Measurements from ENCODE around the gene ARHGAP8. TPM values are rescaled to one million over a fixed set of nuclear protein-coding genes. Genes with fewer than 3 reads are reported as not detected.
"Not testable (repeated sequence)": the region's sequence is repeated elsewhere in the genome, so short reads cannot be mapped to it uniquely, and the experiment has no call there.

Gene ARHGAP8
- total RNA-seq, 2 experiments from 2014 or later = 0.30 to 0.37 TPM

DNA sequence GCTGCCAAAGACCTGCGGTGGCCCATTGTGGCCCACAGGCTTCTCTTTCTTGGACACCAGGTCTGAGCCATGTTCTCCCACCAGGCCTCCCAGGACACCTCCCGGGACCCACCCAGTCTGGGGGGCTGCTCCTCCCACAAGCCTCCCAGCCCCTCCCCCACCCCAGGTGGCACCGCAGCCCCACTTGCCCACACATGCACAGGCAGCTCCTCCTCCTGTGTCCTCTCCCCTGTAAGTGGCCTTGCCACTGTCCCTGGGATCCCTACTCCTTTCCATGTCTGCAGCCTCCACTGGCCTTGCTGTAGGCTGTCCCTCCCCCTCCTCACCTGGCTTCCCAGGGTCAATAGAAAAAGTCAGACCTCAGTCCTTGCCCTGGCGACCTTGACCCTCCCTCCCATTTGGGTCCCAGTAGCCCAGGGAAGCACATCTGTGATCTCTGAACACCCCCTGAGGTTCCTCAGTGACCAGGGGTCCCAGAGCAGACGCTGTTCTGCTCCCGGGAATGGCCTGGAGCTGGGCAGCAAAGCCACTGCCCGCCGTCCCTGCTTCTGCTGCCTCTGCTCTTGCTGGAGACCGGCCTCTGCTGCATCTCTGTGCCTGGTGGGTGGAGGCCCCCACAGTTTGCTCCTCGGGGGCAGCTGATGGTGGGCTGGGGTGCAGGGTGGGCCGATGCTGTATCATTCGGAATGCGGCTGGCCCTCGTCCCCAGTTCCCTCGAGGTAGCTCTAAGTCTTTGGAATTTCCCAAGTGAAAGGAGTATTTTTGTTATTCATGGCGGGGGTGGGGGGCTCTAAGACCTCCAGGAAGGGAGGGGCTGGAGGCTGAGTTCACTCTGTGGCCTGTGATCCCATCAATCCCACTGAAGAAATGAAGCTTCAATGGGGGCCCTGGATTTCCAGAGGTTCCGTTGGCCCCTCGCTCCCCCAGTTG lies 43.6 kb downstream of the ARHGAP8 start:
- no peak for DNase-seq
- POLR2A ChIA-PET = no interaction called here
- no peak overlapping the region for H3K4me3 Mint-ChIP-seq
- CTCF ChIA-PET = no interaction called here
- H3K27me3 Mint-ChIP-seq = no peaks in the 10 kb centered on the region
- H3K27ac Mint-ChIP-seq = no peak overlapping the region
- no peaks in the 10 kb centered on the region for H3K9me3 Mint-ChIP-seq
- H3K4me1 Mint-ChIP-seq = no peaks in the 10 kb centered on the region
- no peaks in the 10 kb centered on the region for H3K36me3 Mint-ChIP-seq (ENCODE audit: low read depth)

DNA sequence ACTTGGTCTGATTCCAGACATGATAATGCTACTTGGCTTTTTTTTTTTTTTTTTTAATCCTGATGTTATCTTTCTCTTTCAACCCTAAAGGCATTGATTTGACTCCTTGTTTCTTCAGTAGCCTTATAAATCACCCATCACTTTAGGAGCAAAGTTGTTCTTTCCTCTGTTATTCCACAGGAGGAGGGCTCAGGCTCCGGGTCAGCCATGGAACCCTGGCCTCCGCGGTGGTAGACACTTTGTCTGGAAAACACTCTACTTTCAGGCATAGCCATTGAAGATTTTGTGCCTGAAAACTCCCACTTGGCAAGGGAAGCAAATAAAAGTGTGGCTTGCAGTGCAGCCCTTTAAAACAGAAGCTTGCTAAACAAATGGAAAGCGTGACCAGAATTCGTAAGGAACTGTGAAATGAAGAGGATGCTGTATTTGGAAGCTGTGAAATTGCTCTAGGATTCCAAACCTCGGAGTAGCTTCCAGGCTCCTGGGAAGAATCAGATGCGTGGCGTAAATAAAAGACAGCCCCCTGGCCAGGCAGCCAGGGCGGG lies 44.9 kb downstream of the ARHGAP8 start:
- Mint-ChIP-seq H3K9me3 (no peaks in the 10 kb centered on the region), H3K4me3 (no peak overlapping the region), H3K4me1 (peaks cover 1% of the 10 kb centered on the region), H3K36me3 (ENCODE audit: low read depth) (no peaks in the 10 kb centered on the region), H3K27me3 (no peaks in the 10 kb centered on the region), H3K27ac (no peak overlapping the region)
- ChIA-PET CTCF (no interaction called here), POLR2A (interaction anchor here (0.7 kb wide), 1 partner anchor 24 kb away, joined by 3 read pairs; no protein-coding TSS in a partner anchor)
- no peak for DNase-seq

DNA sequence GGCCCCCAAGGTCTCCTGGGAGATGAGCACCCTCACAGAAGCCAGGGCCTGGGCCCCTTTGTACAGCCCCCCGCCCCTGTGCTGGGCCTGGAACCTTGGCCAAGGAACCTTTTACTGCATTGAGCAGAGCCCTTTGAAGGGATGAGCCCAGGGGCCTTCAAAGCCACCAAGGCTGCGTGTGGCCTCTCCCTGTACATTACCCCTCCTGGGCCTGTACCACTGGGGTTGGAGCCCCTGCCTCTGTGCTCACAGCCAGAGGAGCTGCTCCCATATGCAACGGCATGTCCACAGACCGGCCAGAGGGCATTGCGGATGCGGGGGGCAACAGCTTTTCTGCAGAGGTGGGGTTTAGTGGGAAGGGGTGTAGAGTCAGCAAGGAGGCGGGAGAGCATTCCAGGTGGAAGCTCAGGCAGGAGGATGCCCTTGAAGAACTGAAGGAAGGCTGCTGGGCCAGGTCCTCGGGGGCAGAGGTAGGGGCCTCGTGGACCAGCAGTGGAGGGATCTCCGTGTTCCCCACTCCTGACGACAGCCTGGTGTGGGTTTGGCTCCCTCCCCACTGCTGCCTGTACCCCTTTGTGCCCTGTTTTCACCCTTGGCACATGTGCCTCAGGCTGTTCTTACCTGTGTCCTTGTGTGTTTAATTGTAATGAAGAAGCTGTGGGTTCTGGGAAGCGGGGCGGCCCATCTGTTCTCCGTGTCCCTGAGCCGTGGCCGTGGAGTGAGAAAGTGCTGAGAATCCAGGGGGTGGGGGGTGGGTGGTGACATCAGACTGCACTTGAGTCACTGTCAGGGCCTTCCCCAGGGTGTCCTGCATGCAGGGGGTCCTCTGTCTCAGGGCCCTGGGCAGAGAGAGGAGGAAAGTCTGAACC lies 46.9 kb downstream of the ARHGAP8 start:
- no peaks in the 10 kb centered on the region for H3K36me3 Mint-ChIP-seq (ENCODE audit: low read depth)
- POLR2A ChIA-PET = no interaction called here

DNA sequence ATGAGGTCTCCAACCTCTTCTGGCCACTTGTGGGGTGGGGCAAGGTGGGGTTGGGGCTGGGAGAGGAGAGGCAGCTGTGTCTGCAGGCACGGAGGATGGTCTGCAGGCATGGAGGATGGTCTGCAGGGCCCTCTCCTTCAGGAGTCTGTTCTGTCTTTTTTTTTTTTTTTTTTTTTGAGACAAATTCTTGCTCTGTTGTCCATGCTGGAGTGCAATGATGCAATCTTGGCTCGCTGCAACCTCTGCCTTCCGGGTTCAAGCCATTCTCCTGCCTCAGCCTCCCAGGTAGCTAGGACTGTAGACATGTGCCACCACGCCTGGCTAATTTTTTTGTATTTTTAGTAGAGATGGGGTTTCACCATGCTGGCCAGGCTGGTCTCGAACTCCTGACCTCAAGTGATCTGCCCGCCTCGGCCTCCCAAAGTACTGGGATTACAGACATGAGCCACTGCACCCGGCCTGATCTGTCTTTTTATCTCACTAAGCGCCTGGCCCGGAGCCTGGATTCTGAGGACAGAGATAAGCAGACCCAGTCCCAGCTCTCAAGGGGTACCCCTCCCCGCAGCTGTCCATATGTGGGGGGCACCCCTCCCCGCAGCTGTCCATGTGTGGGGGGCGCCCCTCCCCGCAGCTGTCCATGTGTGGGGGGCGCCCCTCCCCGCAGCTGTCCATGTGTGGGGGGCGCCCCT lies 47.7 kb downstream of the ARHGAP8 start:
- CTCF ChIA-PET; H3K9me3 Mint-ChIP-seq; DNase-seq; H3K4me3 Mint-ChIP-seq; H3K36me3 Mint-ChIP-seq (ENCODE audit: low read depth); POLR2A ChIA-PET; H3K4me1 Mint-ChIP-seq; H3K27me3 Mint-ChIP-seq; H3K27ac Mint-ChIP-seq: not testable (repeated sequence)

More for the DNA sequence above, 46.9 kb downstream of the ARHGAP8 start:
- Mint-ChIP-seq H3K27me3 (no peaks in the 10 kb centered on the region), H3K9me3 (no peaks in the 10 kb centered on the region), H3K27ac (no peak overlapping the region), H3K4me1 (peaks cover 4% of the 10 kb centered on the region), H3K4me3 (no peak overlapping the region)
- CTCF ChIA-PET = interaction anchor here (0.6 kb wide), 1 partner anchor 118 kb away, joined by 4 read pairs; no protein-coding TSS in a partner anchor
- no peak for DNase-seq

DNA sequence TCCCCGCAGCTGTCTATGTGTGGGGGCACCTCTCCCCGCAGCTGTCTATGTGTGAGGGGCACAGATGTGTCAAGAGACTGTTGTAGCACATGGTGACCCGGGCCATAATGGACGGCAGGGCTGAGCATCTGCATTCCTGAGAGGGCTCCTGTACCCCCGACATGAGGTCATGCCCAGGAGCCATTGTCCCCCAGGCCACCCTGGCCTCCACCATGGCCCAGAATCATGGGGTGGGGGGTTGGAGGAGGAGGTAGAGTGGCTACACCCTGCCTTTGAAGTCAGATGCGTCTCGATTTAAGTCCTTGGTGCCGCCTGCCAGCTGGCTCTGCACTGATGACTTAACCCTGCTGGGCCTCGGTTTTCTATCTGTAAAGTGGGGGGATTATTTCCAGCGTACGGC lies 49.1 kb downstream of the ARHGAP8 start:
- no peak overlapping the region for H3K27ac Mint-ChIP-seq
- no peak overlapping the region for H3K4me3 Mint-ChIP-seq

DNA sequence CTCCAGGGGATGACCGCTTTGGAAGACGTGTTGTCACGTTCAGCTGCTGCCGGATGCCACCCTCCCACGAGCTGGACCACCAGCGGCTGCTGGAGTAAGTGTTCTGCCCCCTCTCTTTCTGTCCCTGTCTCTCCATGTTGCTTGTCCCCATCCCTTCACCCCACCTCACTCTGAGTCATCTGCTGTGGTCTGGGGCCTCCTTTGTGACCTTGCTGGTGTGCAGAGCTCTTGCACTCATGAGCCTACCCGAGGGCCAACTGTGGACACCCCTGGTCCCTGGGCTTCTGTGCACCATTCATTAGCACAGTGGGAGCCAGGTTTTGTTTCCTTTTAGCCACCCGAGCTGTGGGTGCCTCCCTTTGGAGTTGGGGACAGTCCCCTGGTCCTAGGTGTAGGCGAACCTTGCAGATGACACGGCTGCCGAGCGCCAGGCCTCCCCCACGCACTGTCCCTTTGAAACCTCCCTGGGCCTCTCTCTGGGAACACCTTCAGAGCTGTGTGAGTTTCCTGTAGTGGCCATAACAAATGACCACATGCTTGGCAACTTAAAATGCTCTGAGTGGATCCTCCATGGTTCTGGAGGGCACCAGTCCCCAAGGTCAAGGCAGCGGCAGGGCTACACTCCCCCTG lies 49.8 kb downstream of the ARHGAP8 start:
- POLR2A ChIA-PET = no interaction called here
- CTCF ChIA-PET = no interaction called here
- DNase-seq = no peak
- Mint-ChIP-seq H3K9me3 (no peaks in the 10 kb centered on the region), H3K4me1 (peaks cover 4% of the 10 kb centered on the region), H3K4me3 (no peak overlapping the region), H3K27me3 (no peaks in the 10 kb centered on the region), H3K36me3 (ENCODE audit: low read depth) (no peaks in the 10 kb centered on the region), H3K27ac (no peak overlapping the region)

More for the DNA sequence above, 49.1 kb downstream of the ARHGAP8 start:
- H3K27me3 Mint-ChIP-seq = no peaks in the 10 kb centered on the region
- no peak for DNase-seq
- H3K9me3 Mint-ChIP-seq = no peaks in the 10 kb centered on the region
- H3K4me1 Mint-ChIP-seq = peaks cover 4% of the 10 kb centered on the region
- ChIA-PET CTCF (no interaction called here), POLR2A (no interaction called here)
- no peaks in the 10 kb centered on the region for H3K36me3 Mint-ChIP-seq (ENCODE audit: low read depth)

DNA sequence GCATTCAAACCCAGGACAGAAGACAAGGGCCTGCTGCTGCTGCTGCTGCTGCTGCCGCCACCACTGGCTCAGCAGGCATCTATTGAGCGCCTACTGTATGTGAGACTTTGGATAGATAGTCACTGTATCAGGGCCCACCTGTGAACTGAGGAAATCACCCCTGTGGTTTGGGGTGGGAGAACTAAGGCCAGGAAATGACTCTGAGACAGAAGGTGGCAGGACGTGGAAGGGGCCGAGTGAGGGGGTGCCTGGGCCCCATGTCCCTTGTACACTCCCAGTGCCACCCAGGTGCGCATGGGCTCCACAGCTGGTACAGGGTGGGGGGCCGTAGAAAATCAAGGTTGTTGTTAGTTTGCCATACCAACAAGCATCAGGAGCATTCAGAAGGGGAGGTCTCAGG lies 50.6 kb downstream of the ARHGAP8 start:
- Mint-ChIP-seq H3K27ac (no peak overlapping the region), H3K9me3 (no peaks in the 10 kb centered on the region), H3K4me3 (no peak overlapping the region), H3K27me3 (no peaks in the 10 kb centered on the region), H3K36me3 (ENCODE audit: low read depth) (no peaks in the 10 kb centered on the region), H3K4me1 (peaks cover 4% of the 10 kb centered on the region)
- ChIA-PET CTCF (no interaction called here), POLR2A (no interaction called here)
- DNase-seq = no peak

DNA sequence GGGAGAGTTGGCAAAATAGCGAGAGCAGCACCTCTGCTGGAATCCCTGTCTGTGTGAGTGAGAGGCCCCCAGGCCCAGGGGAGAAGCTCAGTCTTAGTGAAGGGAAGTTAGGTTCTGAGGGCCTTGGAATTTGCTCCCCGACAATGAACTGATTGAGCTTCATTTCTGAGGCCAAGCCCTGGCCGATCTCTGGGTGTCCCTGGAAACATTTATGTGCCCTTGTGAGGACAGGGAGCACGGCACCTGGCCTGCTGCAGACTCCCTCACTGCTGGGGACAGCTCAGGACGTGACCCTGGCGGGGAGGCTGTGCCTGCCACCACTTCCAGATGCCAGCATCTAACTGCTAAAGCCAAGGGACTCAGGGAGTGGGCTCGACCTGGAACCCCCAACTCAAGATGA lies 52.0 kb downstream of the ARHGAP8 start:
- DNase-seq = no peak
- Mint-ChIP-seq H3K27ac (no peak overlapping the region), H3K4me3 (no peak overlapping the region), H3K27me3 (no peaks in the 10 kb centered on the region), H3K9me3 (no peaks in the 10 kb centered on the region), H3K36me3 (ENCODE audit: low read depth) (no peaks in the 10 kb centered on the region), H3K4me1 (peaks cover 7% of the 10 kb centered on the region)
- POLR2A ChIA-PET = interaction anchor here (0.7 kb wide), 1 partner anchor 29 kb away, joined by 3 read pairs; no protein-coding TSS in a partner anchor
- CTCF ChIA-PET = no interaction called here

DNA sequence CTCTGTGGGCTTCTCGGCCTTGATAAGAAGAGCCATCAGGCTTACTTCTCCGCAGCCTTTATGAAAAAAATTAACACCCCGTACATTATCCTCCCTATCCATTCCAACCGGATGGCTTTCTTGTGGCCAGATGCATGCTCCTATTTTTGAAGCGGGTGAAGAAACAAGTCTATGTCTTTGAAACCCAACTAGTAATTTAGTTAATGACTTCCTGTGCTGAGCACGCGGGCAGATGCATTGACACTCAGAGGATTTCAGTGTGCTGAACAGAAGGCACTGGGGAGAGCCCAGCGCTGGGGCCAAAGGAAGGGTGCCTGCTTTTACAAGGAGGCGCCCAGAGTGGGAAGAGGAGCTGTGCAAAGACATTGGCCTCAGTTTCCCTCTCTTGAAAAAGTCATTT lies 53.3 kb downstream of the ARHGAP8 start:
- peaks cover 7% of the 10 kb centered on the region for H3K4me1 Mint-ChIP-seq
- no peaks in the 10 kb centered on the region for H3K27me3 Mint-ChIP-seq
- CTCF ChIA-PET = no interaction called here
- no peak overlapping the region for H3K4me3 Mint-ChIP-seq
- no peaks in the 10 kb centered on the region for H3K36me3 Mint-ChIP-seq (ENCODE audit: low read depth)
- no peaks in the 10 kb centered on the region for H3K9me3 Mint-ChIP-seq
- DNase-seq = no peak
- H3K27ac Mint-ChIP-seq = no peak overlapping the region
- POLR2A ChIA-PET = no interaction called here

DNA sequence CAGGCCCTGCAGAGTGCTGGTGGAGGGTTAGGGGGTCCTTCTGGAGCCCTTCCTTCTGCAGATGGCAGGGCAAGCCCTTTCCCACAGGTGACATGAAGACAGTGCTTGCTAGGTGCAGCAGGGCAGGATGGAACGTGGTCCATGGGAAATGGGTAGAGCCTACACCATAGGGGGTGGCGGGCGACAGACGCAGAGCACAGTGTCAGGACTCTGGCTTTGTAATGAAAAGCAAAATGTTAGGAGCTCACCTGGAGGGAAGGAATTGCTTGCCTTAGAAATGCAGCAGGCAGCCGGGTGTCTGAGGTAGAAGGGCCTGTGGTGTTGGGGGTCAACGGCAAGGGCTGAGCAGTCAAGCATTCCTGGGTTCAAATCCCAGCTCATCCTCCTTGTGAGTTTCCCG lies 54.9 kb downstream of the ARHGAP8 start:
- POLR2A ChIA-PET = no interaction called here
- H3K36me3 Mint-ChIP-seq (ENCODE audit: low read depth) = no peaks in the 10 kb centered on the region
- H3K27ac Mint-ChIP-seq = no peak overlapping the region
- no peak overlapping the region for H3K4me3 Mint-ChIP-seq
- CTCF ChIA-PET = interaction anchor here (0.6 to 0.7 kb wide), 3 partner anchors 14 to 42 kb away, joined by 3 to 4 read pairs (median 4); no protein-coding TSS in a partner anchor
- H3K4me1 Mint-ChIP-seq = peaks cover 6% of the 10 kb centered on the region
- no peak for DNase-seq
- no peaks in the 10 kb centered on the region for H3K27me3 Mint-ChIP-seq
- H3K9me3 Mint-ChIP-seq = no peaks in the 10 kb centered on the region

DNA sequence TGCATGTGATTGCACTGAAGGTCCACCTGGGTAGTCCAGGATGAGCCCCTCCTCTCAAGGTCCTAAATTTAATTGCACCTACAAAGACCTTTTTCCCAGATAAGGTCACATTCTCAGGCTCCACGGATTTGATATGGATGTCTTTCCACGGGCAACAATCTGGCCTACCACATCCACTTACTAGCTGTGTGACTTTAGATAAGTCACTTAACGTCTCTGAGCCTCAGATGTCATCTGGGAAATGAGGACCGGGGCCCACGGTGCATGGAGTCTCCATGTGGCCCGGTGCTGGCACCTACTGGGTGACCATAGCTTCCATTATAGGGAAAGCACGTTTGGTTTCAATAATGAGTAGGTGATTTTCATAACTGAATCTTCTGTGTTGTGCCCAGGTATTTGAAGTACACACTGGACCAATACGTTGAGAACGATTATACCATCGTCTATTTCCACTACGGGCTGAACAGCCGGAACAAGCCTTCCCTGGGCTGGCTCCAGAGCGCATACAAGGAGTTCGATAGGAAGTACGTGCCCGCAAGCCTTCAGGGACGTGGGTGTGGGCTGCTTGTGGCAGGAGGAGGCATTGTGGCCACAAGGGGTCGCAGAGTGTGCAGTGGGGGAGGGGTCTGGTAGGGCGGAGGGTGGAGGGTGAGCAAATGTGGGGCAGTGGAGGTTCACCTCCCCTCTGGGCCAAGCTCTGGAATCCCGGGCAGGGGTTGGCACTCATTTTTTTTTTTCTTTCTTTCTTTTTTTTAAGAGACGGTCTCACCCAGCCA lies 55.7 kb downstream of the ARHGAP8 start:
- H3K4me3 Mint-ChIP-seq = no peak overlapping the region
- no peak for DNase-seq
- H3K9me3 Mint-ChIP-seq = no peaks in the 10 kb centered on the region
- peaks cover 3% of the 10 kb centered on the region for H3K4me1 Mint-ChIP-seq
- H3K27me3 Mint-ChIP-seq = no peaks in the 10 kb centered on the region
- CTCF ChIA-PET = no interaction called here
- POLR2A ChIA-PET = no interaction called here
- H3K27ac Mint-ChIP-seq = no peak overlapping the region
- no peaks in the 10 kb centered on the region for H3K36me3 Mint-ChIP-seq (ENCODE audit: low read depth)

DNA sequence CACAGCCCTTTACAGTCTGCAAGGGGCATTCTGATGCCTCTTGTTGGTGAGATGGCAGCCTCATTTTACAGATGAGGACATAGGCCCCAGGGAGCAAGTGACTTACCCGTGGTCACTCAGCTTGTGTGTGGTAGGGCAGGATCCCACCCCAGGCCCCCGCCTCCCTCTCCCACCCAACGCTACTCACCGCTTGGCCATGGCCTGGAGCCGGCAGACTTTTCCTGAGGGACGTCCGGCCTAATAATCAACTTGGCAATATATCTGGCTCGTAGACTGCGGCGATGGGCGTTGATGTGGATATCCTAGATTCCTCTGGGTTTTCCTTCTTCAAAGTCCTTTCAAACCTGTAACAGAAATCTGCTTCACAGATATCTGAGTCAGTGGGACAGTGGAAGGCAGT lies 57.1 kb downstream of the ARHGAP8 start:
- DNase-seq = no peak
- POLR2A ChIA-PET = no interaction called here
- no peak overlapping the region for H3K4me3 Mint-ChIP-seq
- no peaks in the 10 kb centered on the region for H3K36me3 Mint-ChIP-seq (ENCODE audit: low read depth)
- CTCF ChIA-PET = no interaction called here
- no peaks in the 10 kb centered on the region for H3K9me3 Mint-ChIP-seq
- H3K27me3 Mint-ChIP-seq = no peaks in the 10 kb centered on the region
- H3K27ac Mint-ChIP-seq = no peak overlapping the region
- H3K4me1 Mint-ChIP-seq = peaks cover 3% of the 10 kb centered on the region

Data from activated CD4-positive, alpha-beta T cell treated with anti-CD3 and anti-CD28 coated beads, Interleukin-2, amount 10 ng/mL, durations not matched to agents 7 days and 5 days (primary cell).